ENCODE data around the gene PPIF.

The PPIF gene

GRCh38 chr10:79313911-79314439 is 33.3 kb upstream of the PPIF start:
- no peak for DNase-seq

DNA sequence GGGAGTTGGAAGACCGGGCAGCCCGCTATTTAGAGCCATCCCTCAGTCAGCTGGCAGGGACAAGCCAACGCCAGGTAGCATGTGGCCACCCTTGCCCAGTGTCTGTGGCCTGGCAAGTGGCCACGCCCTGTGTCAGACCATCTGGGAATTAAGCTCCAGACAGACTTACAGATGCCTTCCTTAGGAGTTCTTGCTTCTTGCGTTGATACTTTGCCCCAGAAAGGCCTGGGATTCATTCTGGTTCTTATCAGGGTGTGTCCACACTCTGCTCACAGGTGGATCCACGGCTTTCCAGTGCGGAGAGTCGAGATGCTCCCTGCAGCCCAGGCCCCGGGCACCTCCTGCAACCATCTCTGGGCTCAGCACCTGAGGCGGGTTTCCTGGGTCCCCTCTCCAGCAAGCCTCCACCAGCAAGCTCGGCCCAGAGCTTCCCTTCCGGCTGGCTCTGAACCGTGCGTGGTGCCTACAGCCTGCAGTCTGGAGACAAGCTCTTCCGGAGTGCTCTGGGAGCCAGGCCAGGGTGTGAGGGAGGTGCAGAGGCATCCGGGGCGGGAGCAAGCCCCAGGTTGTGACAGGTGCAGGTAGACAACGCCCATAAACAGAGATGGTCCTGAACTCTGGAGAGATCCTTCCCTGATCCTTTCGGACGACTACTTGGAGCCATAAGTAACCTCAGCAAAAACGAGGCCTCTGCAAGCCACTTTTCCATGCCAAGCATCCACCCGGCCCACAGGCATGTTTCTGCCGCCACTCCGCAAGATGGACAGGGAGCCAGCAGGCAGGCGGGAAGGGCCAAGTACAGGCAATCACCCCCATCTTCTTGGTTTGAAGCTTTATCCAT is 32.3 kb upstream of the PPIF start:
- DNase-seq, result no peak

GRCh38 chr10:79315602-79315920 is 31.7 kb upstream of the PPIF start:
- DNase-seq, result no peak

- no peak for DNase-seq
These were observed 30.4 kb upstream of the PPIF start for GRCh38 chr10:79316671-79317431.

DNA sequence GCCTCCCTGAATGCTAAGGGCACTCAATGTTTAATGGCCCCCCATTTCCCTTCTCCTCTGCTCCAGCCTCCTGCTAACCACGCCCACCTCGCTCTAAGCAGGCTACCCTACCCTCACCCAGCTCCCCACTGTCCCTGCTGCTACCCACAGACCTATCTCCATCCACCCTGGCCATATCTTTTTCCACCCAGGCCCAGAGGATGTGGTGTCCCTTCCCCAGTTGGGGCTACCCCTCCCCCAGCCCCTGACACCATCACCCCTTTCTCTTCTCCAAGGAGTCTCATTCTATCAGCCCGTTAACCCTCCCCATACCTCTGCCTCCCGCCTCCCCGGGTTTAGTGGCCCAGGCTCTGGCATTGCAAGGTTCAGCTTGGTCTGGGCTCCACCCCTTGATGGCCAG is 28.9 kb upstream of the PPIF start:
- DNase-seq, result no peak

DNA sequence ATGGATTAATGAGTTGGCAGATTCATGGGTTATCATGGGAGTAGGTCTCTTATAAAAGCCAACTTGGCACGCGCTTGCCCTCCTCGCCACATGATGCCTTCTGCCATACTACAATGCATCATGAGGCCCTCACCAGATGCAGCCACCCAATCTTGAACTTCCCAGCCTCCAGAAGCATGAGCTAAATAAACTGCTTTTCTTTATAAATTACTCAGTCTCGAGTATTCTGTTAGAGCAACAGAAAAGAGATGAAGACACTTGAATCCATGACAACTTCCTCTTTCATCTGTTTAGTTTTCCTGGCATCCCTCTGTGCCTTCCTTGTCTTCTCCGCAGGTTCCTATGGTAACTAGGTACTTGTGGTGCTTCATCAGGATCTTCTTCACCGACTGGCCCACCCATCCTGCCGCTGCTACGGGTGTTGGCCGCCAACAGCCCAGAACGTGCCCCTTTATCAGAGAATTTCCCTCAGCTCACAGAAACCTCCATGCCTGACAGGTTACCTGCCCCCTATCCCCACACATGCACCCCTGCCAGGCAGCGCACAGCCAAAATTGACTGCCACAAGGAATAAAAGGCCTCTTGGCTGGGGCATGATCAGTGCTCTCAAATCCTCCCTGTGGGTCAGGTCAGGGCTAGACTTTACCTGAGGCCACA is 28.0 kb upstream of the PPIF start:
- no peak for DNase-seq

DNA sequence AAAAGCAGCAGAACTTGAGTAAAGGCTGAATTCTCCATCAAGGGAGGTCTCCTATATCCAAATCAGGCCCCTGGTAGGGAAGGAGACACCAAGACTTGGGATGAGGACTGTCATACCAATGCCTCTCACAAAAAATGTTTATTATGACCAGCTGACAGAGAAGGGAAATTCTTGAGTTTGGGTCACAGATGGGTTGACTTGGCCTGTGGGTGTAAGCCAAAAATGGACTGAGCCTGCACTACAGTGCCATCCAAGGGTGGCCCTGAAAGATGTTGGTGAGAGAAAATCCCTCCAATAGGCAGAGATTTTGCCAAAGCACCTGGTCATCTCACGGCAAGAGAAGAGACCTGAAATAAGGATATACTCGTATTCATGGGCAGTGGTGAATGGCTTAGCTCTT is 27.0 kb upstream of the PPIF start:
- no peak for DNase-seq

DNA sequence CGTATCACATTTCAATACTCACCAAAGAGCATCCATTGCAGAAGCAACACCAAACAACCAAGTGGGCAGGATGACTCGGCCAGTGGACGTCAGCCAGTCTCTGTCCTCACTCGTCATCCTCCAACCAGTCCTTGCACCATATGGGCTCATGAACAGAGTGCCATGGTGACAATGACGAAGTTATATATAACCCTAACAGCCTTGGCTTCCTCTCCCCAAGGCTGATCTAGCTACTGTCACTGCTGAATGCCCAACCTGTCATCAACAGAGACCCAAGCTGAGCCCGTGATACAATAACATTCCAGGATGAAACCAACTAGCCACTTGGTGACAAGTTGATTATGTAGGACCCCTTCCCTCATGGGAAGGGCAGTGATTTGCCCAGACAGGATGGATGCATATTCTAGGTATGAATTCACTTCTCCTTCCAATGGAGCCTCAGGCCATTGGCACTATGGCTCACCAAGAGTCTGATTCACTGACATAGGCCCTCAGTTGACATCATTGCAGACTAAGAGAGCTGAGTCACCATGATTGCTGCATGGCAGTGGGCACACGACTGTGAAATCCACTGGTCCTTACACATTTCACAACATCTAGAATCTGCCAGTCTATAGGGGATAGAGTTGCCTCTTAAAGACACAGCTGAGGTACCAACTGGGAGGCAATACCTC is 26.3 kb upstream of the PPIF start:
- no peak for DNase-seq

DNA sequence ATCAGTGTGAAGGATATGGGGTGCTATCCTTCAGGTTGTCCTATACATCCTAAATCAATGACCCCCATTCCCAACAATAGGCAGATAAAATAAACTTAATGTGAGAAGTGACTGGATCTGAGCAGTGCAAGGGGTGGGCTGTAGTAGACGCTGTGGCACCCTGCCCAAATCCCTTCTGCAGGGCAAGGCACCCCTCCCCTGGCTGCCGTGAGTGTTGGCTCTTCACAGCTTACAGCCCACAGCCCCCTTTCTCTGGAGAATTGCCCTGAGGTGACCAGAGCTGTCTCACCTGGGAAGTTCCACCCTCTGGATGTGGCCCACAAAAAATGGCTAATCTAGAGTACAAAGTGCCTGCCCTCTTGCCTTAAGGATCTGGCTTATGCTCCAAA is 25.8 kb upstream of the PPIF start:
- DNase-seq, result no peak

- DNase-seq, result no peak
These were observed 25.3 kb upstream of the PPIF start for GRCh38 chr10:79321951-79322350.

DNA sequence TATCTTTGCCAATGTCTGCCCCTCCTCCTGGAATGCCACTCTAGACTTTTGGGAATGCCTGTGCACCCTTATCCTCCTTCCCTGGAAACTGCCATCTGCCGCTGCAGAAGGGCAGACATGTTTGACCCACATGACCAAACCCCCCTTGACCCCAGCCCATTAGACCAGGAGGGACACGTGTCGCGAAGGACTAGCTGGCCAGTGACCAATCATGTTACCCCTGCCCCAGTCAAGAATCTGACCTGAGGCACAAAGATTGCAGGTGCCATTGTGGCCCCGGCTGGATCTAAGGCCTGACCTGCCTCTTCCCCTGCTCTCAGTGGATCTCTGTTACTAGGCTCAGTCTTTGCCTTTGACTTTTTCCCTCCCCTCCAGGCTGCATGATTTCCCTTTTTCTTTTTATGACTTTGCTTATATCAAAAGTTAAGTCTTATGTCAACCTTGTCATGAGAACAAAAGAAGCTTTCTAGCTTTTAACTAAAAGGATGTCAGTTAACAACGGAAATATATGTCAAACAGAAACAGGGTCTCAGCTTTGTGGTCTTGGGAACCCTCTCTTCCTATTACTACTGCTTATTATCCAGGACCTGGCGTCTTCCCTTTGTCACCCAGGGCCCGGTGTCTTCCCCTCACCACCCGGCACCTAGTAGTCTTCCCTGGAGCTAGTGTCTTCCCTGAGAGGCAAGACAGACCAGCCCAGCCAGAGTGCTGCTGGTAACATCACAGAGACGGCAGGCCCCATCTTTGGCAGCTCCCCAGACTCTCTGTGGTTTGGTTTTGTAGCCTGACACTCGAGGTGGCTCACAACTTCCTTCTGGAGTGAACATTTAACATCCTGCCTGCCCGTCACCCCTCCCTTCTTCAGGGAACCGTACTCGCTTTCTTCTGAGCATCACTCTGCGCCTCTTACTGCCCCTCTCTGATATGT is 24.4 kb upstream of the PPIF start:
- peak in 1 of 2 donors; percentile 46 for DNase-seq

- DNase-seq, result no peak
These were observed 23.7 kb upstream of the PPIF start for GRCh38 chr10:79323602-79324001.

GRCh38 chr10:79324032-79324695 is 23.1 kb upstream of the PPIF start:
- no peak for DNase-seq

DNA sequence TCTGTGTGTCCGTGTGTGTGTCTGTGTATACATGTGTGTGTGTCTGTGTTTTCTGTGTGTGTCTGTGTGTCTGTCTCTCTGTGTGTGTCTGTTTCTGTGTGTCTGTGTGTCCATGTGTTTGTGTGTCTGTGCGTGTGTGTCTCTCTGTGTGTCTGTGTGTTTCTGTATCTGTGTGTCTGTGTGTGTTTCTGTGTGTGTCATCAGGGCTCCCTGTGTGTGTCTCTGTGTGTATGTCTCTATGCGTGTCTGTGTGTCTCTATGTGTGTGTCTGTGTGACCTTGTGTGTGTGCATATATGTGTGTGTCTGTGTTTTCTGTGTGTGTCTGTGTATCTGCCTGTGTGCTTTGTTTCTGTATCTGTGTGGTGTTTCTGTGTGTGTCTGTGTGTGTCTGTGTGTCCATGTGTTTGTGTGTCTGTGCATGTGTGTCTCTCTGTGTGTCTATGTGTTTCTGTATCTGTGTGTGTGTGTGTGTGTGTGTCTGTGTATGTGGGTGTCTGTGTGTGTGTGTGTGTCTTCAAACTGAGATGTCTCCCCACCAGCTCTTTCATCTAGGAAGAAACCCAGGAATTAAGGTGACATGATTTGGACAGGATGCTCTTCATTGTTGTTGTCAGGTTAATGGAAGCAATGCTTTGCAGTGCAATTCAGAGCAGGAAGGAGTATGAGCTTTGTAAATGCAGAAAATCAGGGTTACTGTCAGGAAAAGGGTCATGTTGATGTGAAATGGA is 20.7 kb upstream of the PPIF start:
- DNase-seq, result no peak

DNA sequence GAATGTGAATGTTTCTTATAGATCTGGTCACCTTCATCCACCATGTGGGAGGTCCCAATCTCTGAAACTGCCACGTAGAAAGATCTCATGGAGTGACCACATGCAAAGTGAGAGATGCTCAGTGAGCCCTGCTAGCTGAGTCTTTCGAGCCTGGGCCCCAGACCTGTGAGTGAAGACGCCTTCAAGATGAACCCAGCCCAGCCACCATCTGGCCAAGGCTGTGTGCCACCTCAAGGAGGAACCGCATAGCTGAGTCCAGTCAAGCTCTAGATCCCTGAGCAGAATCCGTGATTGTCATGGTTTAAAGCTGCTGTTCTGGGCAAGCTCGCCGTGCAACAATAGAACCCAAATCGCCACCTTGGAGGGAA is 20.2 kb upstream of the PPIF start:
- DNase-seq, result no peak

DNA sequence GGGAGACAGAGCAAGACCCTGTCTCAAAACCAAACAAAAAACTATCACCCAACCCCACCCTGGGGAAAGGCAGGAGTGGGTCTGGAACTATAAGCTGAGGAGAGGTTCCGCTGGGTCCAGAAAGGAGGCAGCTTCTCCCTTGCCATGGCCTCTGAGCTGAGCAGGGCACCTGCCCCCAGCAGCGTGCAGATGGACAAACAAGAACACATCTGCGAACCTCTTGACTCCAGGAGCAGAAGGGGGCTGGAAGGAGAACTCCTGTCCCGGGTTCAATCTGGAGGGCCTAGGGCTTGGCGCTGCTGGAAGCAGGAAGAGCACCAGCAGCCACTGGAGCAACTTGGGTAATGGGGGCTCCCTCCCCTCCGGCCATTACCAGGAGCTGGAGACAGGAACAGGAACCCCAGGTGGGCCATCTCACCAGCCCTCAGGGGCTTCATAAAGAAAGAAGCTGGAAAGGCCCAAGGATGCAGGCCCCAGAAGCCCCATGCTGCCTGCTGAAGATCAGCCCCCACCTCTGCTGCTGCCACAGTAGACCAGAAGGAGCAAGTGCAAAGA is 19.0 kb upstream of the PPIF start:
- no peak for DNase-seq

GRCh38 chr10:79328737-79329504 is 18.3 kb upstream of the PPIF start:
- DNase-seq, result no peak

GRCh38 chr10:79329529-79329928 is 17.7 kb upstream of the PPIF start:
- DNase-seq, result no peak

DNA sequence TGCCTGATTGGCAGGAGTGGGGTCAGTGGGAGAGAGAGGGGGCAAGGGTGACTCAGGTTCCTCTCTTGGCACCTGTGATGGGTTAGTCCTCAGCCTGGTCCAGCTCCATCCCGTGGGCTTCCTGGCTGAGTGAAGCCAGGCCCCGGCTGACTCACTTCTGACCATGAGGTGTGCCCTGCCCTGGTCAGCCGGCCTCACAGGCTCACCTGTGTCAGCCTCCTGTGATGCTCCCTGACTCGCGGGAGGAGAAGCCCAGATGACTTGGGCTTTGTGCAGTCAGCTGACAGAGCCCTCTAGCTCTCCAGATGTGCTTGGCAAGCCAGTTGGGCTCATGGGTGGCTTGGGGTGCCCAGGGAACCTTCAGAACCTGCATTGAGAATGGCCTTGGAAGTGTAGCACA is 16.0 kb upstream of the PPIF start:
- no peak for DNase-seq

GRCh38 chr10:79331709-79332108 is 15.6 kb upstream of the PPIF start:
- no peak for DNase-seq

All from hippocampal formation (tissue), 2 donors.